22Rv1 (cell line): Measurements from ENCODE around the gene TMEM164.

Source experiments
- ZFX ChIP-seq: fragments of 450-650 bp; IDR thresholded peaks from 2 replicates; pipeline ENCODE4 v1.6.1; 2017; ENCODE audit warnings: antibody characterized with exemption, borderline replicate concordance
- TF ChIP-seq, protein P1 (sequence below): fragments of 450-650 bp; IDR thresholded peaks from 2 replicates; pipeline ENCODE4 v1.5.1; 2017; ENCODE audit warnings: mild to moderate bottlenecking

GRCh38 chrX:109954333-109954732, 48.6 kb upstream of the TMEM164 start:
- TF ChIP-seq, protein P1, sequence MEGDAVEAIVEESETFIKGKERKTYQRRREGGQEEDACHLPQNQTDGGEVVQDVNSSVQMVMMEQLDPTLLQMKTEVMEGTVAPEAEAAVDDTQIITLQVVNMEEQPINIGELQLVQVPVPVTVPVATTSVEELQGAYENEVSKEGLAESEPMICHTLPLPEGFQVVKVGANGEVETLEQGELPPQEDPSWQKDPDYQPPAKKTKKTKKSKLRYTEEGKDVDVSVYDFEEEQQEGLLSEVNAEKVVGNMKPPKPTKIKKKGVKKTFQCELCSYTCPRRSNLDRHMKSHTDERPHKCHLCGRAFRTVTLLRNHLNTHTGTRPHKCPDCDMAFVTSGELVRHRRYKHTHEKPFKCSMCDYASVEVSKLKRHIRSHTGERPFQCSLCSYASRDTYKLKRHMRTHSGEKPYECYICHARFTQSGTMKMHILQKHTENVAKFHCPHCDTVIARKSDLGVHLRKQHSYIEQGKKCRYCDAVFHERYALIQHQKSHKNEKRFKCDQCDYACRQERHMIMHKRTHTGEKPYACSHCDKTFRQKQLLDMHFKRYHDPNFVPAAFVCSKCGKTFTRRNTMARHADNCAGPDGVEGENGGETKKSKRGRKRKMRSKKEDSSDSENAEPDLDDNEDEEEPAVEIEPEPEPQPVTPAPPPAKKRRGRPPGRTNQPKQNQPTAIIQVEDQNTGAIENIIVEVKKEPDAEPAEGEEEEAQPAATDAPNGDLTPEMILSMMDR, result no peak
- no peak for TF ChIP-seq ZFX
